ENCODE data around the gene ACBD4.

The ACBD4 gene

DNA sequence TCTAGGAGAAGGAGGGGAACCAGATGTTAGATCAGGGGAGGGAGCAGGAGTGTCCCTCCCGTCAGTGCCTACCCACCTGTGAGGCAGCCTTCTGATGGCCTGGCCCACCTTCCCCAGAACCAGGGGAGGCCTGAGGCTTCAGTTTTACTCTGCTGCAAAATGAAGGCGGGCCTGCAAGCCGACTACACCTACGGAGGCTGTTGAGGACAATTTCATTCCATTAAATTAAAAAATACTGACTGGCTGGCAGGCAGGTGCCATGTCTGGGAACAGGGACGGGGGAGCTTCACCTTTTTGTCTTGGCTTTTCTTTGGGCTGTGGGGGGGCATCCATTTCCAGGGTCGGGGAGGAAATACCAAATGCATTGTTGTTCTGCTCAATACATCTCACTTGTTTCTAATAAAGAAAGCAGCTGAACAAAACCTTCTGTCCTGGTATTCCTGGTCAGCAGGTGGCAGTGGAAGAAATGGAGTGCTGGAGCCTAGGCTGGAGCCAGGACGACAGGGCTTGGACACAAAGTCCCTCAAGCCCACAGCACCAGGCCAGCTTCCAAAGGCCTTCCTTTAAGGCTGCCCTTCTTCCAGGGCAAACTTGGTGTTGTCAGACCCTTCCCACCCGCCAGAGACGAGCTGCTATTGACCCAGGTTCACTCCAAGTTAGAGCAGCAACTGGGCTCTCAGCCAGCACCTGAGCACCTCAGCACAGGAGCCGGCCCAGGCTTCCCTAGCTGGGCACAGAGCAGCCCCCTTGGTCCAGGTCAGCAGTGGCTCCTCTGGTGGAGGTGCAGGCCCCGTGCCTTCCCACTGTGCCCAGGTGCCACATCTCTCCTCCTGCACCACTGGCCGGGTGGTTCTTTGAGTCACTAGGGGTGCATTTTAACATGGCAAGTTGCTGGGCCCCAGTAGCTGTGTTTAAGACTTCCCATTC, 26.6 kb upstream of the ACBD4 start:
- peaks cover 13 to 82% of the 10 kb centered on the region in 2 experiments; a peak in 2 of 3 replicates for H3K36me3 ChIP-seq (ENCODE audit: control insufficient read depth in 2 of 2, insufficient read depth in 1 of 2, low read length in 2 of 2)
- no peaks in the 10 kb centered on the region for H3K4me1 ChIP-seq (ENCODE audit: control insufficient read depth, insufficient read depth, low read length)
- no peak overlapping the region for H3K4me3 ChIP-seq (ENCODE audit: low read depth, low read length)
- H3K9me3 ChIP-seq (ENCODE audit: control insufficient read depth, insufficient read depth, low read depth, low read length) = no peaks in the 10 kb centered on the region
- POLR2A ChIA-PET = interaction anchor here (1.1 to 1.8 kb wide), 3 partner anchors 9 to 48 kb away, joined by 3 to 4 read pairs (median 3); partner anchors contain the start of gene HEXIM1
- CTCF ChIA-PET = interaction anchor here (0.5 to 3.3 kb wide), 9 partner anchors 10 to 1189 kb away, joined by 3 to 21 read pairs (median 5); partner anchors contain the start of genes ACBD4 and PLCD3
- TF ChIP-seq ZNF624 (tag by site-specific recombination; IDR thresholded peaks at IDR 0.05) (no peak), ZNF138 (tag by site-specific recombination; IDR thresholded peaks at IDR 0.05; ENCODE audit: borderline replicate concordance) (no peak), ZBTB1 (tag by site-specific recombination; IDR thresholded peaks at IDR 0.05) (no peak), ZNF404 (tag by site-specific recombination; IDR thresholded peaks at IDR 0.05) (no peak), ZNF600 (tag by site-specific recombination; IDR thresholded peaks at IDR 0.05) (peak; percentile 52), ZFHX2 (tag by site-specific recombination; conservative IDR thresholded peaks at IDR 0.05) (0 out of 2 replicates have a peak, but pooled peaks have one; percentile 9), OVOL3 (tag by site-specific recombination; IDR thresholded peaks at IDR 0.05) (no peak), ATF2 (tag by site-specific recombination; IDR thresholded peaks at IDR 0.05; ENCODE audit: low read depth) (no peak), ZNF248 (tag by site-specific recombination; IDR thresholded peaks at IDR 0.05) (no peak), ZNF398 (tag by site-specific recombination; IDR thresholded peaks at IDR 0.05) (no peak), ZNF48 (tag by site-specific recombination; IDR thresholded peaks at IDR 0.05) (no peak), ZNF529 (tag by site-specific recombination; IDR thresholded peaks at IDR 0.05; ENCODE audit: insufficient replicate concordance) (no peak), ZNF221 (tag by site-specific recombination; IDR thresholded peaks at IDR 0.05; ENCODE audit: borderline replicate concordance) (no peak)
- TF ChIP-seq, protein P1, sequence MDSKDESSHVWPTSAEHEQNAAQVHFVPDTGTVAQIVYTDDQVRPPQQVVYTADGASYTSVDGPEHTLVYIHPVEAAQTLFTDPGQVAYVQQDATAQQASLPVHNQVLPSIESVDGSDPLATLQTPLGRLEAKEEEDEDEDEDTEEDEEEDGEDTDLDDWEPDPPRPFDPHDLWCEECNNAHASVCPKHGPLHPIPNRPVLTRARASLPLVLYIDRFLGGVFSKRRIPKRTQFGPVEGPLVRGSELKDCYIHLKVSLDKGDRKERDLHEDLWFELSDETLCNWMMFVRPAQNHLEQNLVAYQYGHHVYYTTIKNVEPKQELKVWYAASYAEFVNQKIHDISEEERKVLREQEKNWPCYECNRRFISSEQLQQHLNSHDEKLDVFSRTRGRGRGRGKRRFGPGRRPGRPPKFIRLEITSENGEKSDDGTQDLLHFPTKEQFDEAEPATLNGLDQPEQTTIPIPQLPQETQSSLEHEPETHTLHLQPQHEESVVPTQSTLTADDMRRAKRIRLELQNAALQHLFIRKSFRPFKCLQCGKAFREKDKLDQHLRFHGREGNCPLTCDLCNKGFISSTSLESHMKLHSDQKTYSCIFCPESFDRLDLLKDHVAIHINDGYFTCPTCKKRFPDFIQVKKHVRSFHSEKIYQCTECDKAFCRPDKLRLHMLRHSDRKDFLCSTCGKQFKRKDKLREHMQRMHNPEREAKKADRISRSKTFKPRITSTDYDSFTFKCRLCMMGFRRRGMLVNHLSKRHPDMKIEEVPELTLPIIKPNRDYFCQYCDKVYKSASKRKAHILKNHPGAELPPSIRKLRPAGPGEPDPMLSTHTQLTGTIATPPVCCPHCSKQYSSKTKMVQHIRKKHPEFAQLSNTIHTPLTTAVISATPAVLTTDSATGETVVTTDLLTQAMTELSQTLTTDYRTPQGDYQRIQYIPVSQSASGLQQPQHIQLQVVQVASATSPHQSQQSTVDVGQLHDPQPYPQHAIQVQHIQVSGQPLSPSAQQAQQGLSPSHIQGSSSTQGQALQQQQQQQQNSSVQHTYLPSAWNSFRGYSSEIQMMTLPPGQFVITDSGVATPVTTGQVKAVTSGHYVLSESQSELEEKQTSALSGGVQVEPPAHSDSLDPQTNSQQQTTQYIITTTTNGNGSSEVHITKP (tag by site-specific recombination; IDR thresholded peaks at IDR 0.05) = peak; percentile 95
- TF ChIP-seq, protein P2, sequence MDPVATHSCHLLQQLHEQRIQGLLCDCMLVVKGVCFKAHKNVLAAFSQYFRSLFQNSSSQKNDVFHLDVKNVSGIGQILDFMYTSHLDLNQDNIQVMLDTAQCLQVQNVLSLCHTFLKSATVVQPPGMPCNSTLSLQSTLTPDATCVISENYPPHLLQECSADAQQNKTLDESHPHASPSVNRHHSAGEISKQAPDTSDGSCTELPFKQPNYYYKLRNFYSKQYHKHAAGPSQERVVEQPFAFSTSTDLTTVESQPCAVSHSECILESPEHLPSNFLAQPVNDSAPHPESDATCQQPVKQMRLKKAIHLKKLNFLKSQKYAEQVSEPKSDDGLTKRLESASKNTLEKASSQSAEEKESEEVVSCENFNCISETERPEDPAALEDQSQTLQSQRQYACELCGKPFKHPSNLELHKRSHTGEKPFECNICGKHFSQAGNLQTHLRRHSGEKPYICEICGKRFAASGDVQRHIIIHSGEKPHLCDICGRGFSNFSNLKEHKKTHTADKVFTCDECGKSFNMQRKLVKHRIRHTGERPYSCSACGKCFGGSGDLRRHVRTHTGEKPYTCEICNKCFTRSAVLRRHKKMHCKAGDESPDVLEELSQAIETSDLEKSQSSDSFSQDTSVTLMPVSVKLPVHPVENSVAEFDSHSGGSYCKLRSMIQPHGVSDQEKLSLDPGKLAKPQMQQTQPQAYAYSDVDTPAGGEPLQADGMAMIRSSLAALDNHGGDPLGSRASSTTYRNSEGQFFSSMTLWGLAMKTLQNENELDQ (tag by site-specific recombination; IDR thresholded peaks at IDR 0.05; ENCODE audit: low read depth) = no peak
- peak overlapping the region; percentile 4; the same call in 1 of the 2 replicates for H3K27ac ChIP-seq (ENCODE audit: extremely low read depth, low read depth, low read length)

All from HEK293 (cell line).